ENCODE measurements around the gene TMED1. TPM values are rescaled to one million over a fixed set of nuclear protein-coding genes. Genes with fewer than 3 reads are reported as not detected.

The TMED1 gene
- total and polyA plus RNA-seq, 9 of the 15 experiments (the other 6 are each of a cell fraction or from before 2014, with no cell fraction given) = 0.86 to 30.2 (median 23.5) TPM

- no peak for TF ChIP-seq ZFP30 (CRISPR knock-in tag; IDR thresholded peaks at IDR 0.05; ENCODE audit: borderline replicate concordance)
- TF ChIP-seq ZNF311 (CRISPR knock-in tag; IDR thresholded peaks at IDR 0.05) = no peak
- TF ChIP-seq, protein P1, sequence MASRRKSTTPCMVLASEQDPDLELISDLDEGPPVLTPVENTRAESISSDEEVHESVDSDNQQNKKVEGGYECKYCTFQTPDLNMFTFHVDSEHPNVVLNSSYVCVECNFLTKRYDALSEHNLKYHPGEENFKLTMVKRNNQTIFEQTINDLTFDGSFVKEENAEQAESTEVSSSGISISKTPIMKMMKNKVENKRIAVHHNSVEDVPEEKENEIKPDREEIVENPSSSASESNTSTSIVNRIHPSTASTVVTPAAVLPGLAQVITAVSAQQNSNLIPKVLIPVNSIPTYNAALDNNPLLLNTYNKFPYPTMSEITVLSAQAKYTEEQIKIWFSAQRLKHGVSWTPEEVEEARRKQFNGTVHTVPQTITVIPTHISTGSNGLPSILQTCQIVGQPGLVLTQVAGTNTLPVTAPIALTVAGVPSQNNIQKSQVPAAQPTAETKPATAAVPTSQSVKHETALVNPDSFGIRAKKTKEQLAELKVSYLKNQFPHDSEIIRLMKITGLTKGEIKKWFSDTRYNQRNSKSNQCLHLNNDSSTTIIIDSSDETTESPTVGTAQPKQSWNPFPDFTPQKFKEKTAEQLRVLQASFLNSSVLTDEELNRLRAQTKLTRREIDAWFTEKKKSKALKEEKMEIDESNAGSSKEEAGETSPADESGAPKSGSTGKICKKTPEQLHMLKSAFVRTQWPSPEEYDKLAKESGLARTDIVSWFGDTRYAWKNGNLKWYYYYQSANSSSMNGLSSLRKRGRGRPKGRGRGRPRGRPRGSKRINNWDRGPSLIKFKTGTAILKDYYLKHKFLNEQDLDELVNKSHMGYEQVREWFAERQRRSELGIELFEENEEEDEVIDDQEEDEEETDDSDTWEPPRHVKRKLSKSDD (conservative IDR thresholded peaks at IDR 0.05; ENCODE audit: low read length) = no peak
- no peak for TF ChIP-seq SMARCA5 (IDR thresholded peaks at IDR 0.05)
- peak; percentile 61 for TF ChIP-seq RBM25 (IDR thresholded peaks at IDR 0.05; ENCODE audit: low read depth, low read length, severe bottlenecking)
- TF ChIP-seq THAP7 (CRISPR knock-in tag; IDR thresholded peaks at IDR 0.05) = no peak
- no peak for TF ChIP-seq DPF2 (IDR thresholded peaks at IDR 0.05)
- no peak for TF ChIP-seq CBX8 (IDR thresholded peaks at IDR 0.05; ENCODE audit: borderline replicate concordance, extremely low read depth, low read depth, low read length, poor library complexity, severe bottlenecking)
- TF ChIP-seq, protein P2, sequence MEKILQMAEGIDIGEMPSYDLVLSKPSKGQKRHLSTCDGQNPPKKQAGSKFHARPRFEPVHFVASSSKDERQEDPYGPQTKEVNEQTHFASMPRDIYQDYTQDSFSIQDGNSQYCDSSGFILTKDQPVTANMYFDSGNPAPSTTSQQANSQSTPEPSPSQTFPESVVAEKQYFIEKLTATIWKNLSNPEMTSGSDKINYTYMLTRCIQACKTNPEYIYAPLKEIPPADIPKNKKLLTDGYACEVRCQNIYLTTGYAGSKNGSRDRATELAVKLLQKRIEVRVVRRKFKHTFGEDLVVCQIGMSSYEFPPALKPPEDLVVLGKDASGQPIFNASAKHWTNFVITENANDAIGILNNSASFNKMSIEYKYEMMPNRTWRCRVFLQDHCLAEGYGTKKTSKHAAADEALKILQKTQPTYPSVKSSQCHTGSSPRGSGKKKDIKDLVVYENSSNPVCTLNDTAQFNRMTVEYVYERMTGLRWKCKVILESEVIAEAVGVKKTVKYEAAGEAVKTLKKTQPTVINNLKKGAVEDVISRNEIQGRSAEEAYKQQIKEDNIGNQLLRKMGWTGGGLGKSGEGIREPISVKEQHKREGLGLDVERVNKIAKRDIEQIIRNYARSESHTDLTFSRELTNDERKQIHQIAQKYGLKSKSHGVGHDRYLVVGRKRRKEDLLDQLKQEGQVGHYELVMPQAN (IDR thresholded peaks at IDR 0.05; ENCODE audit: borderline replicate concordance) = no peak
- no peak for TF ChIP-seq ETV1 (tag; conservative IDR thresholded peaks at IDR 0.05; ENCODE audit: low read depth)
- no peak for TF ChIP-seq FOXM1 (IDR thresholded peaks at IDR 0.05; ENCODE audit: low read depth)
- TF ChIP-seq FOXM1 (CRISPR knock-in tag; IDR thresholded peaks at IDR 0.05; ENCODE audit: low read depth) = no peak
- TF ChIP-seq GTF2E2 (tag; IDR thresholded peaks at IDR 0.05) = no peak
- TF ChIP-seq BRD4 (IDR thresholded peaks at IDR 0.05) = no peak
- TF ChIP-seq YY1 (IDR thresholded peaks at IDR 0.05; ENCODE audit: borderline replicate concordance in 1 of 3, control insufficient read depth in 1 of 3, extremely low read depth in 1 of 3, insufficient read depth in 3 of 3, insufficient read length in 1 of 3, insufficient replicate concordance in 2 of 3, low read depth in 1 of 3, low read length in 2 of 3) = peak in 2 of 3 experiments; percentile 32 to 63
- no peak for TF ChIP-seq LEF1 (IDR thresholded peaks at IDR 0.05)
- no peak for TF ChIP-seq MIER1 (IDR thresholded peaks at IDR 0.05; ENCODE audit: low read depth)
- TF ChIP-seq, protein P3, sequence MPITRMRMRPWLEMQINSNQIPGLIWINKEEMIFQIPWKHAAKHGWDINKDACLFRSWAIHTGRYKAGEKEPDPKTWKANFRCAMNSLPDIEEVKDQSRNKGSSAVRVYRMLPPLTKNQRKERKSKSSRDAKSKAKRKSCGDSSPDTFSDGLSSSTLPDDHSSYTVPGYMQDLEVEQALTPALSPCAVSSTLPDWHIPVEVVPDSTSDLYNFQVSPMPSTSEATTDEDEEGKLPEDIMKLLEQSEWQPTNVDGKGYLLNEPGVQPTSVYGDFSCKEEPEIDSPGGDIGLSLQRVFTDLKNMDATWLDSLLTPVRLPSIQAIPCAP (CRISPR knock-in tag; IDR thresholded peaks at IDR 0.05; ENCODE audit: borderline replicate concordance) = no peak
- no peak for TF ChIP-seq ZNF780A (CRISPR knock-in tag; IDR thresholded peaks at IDR 0.05)
- TF ChIP-seq, protein P4, sequence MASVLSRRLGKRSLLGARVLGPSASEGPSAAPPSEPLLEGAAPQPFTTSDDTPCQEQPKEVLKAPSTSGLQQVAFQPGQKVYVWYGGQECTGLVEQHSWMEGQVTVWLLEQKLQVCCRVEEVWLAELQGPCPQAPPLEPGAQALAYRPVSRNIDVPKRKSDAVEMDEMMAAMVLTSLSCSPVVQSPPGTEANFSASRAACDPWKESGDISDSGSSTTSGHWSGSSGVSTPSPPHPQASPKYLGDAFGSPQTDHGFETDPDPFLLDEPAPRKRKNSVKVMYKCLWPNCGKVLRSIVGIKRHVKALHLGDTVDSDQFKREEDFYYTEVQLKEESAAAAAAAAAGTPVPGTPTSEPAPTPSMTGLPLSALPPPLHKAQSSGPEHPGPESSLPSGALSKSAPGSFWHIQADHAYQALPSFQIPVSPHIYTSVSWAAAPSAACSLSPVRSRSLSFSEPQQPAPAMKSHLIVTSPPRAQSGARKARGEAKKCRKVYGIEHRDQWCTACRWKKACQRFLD (CRISPR knock-in tag; IDR thresholded peaks at IDR 0.05) = no peak
These were observed 35.1 kb upstream of the TMED1 start, which contains the start of gene CARM1 (continued) for GRCh38 chr19:10870955-10871603.

All from K562 (cell line).